Osteocyte (in vitro differentiated cells): ENCODE measurements around the gene NOTCH1. TPM values are rescaled to one million over a fixed set of nuclear protein-coding genes. Genes with fewer than 3 reads are reported as not detected.

Source experiments
- DNase-seq: peaks from one replicate; pipeline ENCODE4 v3.0.0; 2021; ENCODE audit warnings: mixed read lengths; ENCODE audit not compliant: unreplicated experiment; ENCODE audit errors: extremely low spot score
- H3K27ac Mint-ChIP-seq: one replicate; pipeline ENCODE4 v1.8.0; 2021; ENCODE audit warnings: mild to moderate bottlenecking, mixed read lengths; ENCODE audit not compliant: unreplicated experiment
- H3K27me3 Mint-ChIP-seq: one replicate; pipeline ENCODE4 v1.8.0; 2021; ENCODE audit warnings: mixed read lengths; ENCODE audit not compliant: unreplicated experiment
- H3K36me3 Mint-ChIP-seq: one replicate; pipeline ENCODE4 v1.8.0; 2021; ENCODE audit warnings: mixed read lengths; ENCODE audit not compliant: unreplicated experiment
- H3K4me1 Mint-ChIP-seq: one replicate; pipeline ENCODE4 v1.8.0; 2021; ENCODE audit warnings: mixed read lengths; ENCODE audit not compliant: unreplicated experiment
- H3K4me3 Mint-ChIP-seq: one replicate; pipeline ENCODE4 v1.8.0; 2021; ENCODE audit warnings: mild to moderate bottlenecking, moderate library complexity, mixed read lengths; ENCODE audit not compliant: unreplicated experiment
- H3K9me3 Mint-ChIP-seq: one replicate; pipeline ENCODE4 v1.8.0; 2021; ENCODE audit warnings: mixed read lengths; ENCODE audit not compliant: unreplicated experiment
- total RNA-seq: library from RNA; stranded (reverse); gene quantifications from 2 replicates; pipeline ENCODE4 v1.2.1, GENCODE V29; 2021
- TF ChIP-seq, protein P1 (sequence below): fragments of 200-600 bp; sonication (generic); IDR thresholded peaks from 2 replicates; pipeline ENCODE4 v1.5.0; 2021; ENCODE audit warnings: antibody characterized with exemption, mild to moderate bottlenecking, moderate library complexity

The NOTCH1 gene
- total RNA-seq, 1 donor from 2014 or later: 44.9 TPM

DNA sequence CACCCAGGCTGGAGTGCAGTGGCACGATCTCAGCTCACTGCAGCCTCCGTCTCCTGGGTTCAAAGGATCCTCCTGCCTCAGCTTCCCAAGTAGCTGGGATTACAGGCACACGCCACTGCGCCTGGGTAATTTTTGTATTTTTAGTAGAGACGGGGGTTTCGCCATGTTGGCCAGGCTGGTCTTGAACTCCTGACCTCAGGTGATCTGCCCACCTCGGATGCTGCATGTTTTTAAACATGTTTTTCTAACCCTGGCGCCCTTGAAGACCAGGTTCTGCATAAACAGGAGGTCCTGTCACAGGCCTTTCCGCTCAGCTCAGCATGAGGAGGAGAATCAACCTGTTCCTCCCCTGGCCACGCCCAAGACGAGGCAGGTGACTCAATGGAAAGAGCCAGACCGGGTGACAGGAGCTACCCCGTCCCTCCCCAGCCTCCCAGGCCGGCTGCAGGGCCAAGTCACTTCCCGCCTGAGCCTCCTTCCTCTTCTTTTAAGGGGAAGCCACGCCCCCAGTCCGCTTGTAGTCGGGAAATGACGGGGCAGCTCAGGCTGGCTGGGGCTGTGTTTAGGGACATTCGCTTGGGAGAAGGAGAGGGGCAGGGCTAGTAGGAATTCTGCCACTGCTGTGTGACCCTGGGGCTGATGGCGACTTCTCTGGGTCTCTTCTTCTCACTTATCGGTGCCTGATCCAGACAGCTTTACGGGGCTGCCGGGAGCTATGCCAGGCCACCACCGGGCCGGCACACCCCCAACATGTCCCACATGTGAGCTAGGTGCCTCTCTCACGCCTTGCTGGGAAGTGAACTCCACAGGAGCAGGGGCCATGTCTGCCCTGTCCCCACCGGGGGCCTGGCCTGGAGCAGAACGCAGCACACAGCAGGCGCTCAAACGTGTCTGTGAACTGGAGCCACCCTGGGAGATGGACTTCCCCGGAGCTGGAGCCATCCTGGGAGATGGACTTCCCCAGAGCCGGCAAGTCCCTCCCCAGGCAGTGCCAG lies 6.1 kb downstream of the NOTCH1 start:
- no peak for DNase-seq
- peaks cover 23% of the 10 kb centered on the region for H3K4me1 Mint-ChIP-seq
- TF ChIP-seq, protein P1, sequence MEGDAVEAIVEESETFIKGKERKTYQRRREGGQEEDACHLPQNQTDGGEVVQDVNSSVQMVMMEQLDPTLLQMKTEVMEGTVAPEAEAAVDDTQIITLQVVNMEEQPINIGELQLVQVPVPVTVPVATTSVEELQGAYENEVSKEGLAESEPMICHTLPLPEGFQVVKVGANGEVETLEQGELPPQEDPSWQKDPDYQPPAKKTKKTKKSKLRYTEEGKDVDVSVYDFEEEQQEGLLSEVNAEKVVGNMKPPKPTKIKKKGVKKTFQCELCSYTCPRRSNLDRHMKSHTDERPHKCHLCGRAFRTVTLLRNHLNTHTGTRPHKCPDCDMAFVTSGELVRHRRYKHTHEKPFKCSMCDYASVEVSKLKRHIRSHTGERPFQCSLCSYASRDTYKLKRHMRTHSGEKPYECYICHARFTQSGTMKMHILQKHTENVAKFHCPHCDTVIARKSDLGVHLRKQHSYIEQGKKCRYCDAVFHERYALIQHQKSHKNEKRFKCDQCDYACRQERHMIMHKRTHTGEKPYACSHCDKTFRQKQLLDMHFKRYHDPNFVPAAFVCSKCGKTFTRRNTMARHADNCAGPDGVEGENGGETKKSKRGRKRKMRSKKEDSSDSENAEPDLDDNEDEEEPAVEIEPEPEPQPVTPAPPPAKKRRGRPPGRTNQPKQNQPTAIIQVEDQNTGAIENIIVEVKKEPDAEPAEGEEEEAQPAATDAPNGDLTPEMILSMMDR: no peak
- peak overlapping the region; percentile 41 for H3K27ac Mint-ChIP-seq
- no peaks in the 10 kb centered on the region for H3K9me3 Mint-ChIP-seq
- H3K4me3 Mint-ChIP-seq: peak overlapping the region; percentile 18
- H3K27me3 Mint-ChIP-seq: no peaks in the 10 kb centered on the region
- peaks cover 6% of the 10 kb centered on the region for H3K36me3 Mint-ChIP-seq

DNA sequence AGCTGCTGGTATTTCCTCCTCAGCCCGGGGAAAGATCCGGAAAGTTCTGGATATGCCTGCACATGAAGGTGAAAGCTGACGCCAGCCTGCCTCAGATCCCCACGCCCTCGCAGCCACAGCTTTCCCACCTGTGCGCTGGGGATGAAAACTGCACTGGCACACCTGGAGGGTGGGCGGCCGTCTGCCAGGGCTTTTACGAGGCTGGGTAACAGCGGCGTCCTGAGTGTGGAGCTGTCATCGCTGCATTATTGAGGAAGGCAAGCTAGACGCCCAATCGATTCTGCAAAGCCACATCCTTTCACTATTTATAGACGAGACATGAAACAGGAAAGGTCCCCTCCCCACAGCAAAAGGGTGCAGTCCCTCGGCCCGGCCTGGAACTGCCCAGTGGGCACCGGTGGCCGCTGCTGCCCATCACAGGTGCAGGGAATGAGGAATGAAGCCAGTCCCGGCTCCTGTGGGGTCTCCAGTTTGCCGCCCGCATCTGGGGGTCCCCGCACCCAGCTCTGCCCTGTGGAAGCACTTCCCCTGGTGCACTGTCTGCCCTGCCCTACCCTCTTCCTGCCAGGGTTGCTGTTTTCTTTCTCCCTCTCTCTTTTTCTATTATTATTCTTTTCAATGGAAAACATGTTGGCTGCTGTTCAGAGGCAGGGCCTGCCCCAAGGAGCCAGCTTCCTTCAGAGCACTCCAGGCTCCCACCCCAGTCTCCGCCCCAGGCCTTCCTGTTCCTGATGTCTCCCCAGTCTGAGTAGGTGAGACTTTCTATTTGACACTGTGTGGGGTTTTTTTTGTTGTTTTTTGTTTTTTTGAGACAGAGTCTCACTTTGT lies 7.0 kb downstream of the NOTCH1 start:
- DNase-seq: no peak
- Mint-ChIP-seq H3K4me3 (no peak overlapping the region), H3K4me1 (peaks cover 21% of the 10 kb centered on the region), H3K27ac (no peak overlapping the region), H3K36me3 (peaks cover 9% of the 10 kb centered on the region), H3K9me3 (no peaks in the 10 kb centered on the region), H3K27me3 (no peaks in the 10 kb centered on the region)
- TF ChIP-seq, protein P1: no peak

DNA sequence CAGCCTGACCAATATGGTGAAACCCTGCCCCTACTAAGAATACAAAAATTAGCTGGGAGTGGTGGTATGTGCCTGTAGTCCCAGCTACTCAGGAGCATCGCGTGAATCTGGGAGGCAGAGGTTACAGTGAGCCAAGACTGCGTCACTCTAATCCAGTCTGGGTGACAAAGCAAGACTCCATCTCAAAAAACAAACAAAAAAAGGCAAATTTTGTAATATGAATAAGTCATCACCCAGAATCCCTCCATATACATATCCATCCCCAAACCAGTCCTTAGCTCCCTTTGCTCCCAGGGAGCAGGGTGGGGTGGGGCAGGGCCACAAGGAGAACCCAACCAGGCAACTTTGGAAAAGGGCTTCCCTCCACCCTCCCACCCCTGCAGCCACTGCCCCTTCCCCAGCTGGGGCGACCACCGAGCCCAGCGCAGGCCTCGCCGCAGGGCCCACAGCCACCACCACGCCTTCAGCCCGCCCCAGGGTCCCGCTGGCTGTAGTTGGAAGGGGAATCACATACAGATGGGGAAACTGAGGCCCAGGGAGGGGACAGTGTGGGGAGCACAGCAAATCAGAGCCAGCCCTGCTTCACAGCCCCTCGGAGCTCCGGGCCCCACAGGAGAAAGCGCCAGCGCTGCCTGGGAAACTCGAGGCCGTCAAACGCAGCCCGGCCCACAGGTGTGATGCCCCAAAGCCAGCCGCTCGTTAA lies 7.8 kb downstream of the NOTCH1 start:
- Mint-ChIP-seq H3K4me1 (peaks cover 17% of the 10 kb centered on the region), H3K27ac (no peak overlapping the region), H3K4me3 (no peak overlapping the region)

DNA sequence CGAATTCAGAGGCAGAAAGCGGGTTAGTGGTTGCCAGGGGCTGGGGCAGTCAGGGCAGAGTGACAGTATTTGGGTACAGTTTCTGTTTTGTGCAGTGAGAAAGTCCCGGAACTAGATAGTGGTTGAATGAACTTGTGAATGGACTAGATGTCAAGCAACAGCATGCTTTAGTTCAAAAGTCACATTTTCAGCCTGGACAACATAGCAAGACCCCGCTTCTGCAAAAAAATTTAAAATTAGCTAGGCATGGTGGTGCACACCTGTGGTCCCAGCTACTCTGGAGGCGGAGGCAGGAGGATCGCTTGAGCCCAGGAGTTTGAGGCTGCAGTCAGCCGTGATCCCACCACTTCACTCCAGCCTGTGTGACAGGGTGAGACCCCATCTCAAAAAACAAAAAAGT lies 8.4 kb downstream of the NOTCH1 start:
- Mint-ChIP-seq H3K4me3 (no peak overlapping the region), H3K27ac (no peak overlapping the region), H3K4me1 (peaks cover 18% of the 10 kb centered on the region), H3K9me3 (no peaks in the 10 kb centered on the region), H3K36me3 (peaks cover 7% of the 10 kb centered on the region), H3K27me3 (no peaks in the 10 kb centered on the region)
- DNase-seq: no peak
- TF ChIP-seq, protein P1: no peak

More for the DNA sequence above, 7.8 kb downstream of the NOTCH1 start:
- no peak for DNase-seq
- TF ChIP-seq, protein P1: no peak
- Mint-ChIP-seq H3K27me3 (no peaks in the 10 kb centered on the region), H3K36me3 (peaks cover 9% of the 10 kb centered on the region), H3K9me3 (no peaks in the 10 kb centered on the region)
